Measurements from ENCODE around the gene PCBP3. TPM values are rescaled to one million over a fixed set of nuclear protein-coding genes. Genes with fewer than 3 reads are reported as not detected.

PCBP3 gene
- total and polyA plus RNA-seq, 4 donors = 0.36 to 1.6 (median 0.42) TPM

GRCh38 chr21:45753445-45753844 lies 109.9 kb downstream of the PCBP3 start (continued):
- TF ChIP-seq CTCF (IDR thresholded peaks at IDR 0.05; ENCODE audit: low read depth, low read length, missing input control) = no peak
- no peak for TF ChIP-seq RXRA (IDR thresholded peaks at IDR 0.05)
- no peak for TF ChIP-seq JUND (IDR thresholded peaks at IDR 0.05)
- no peak for TF ChIP-seq EGR1 (IDR thresholded peaks at IDR 0.05; ENCODE audit: low read depth in 2 of 2)

- WGBS = 44% methylated on average over 1 of the region's 1 CpG
- Histone ChIP-seq H3K9me3 (ENCODE audit: control insufficient read depth in 4 of 4, low read length in 3 of 4) (peaks cover 0 to 6% (median 1%) of the 10 kb centered on the region in 4 donors), H3K4me3 (ENCODE audit: low read depth in 1 of 3, low read length in 3 of 3) (no peak overlapping the region), H3K4me1 (ENCODE audit: control insufficient read depth in 4 of 4, insufficient read depth in 4 of 4, low read length in 3 of 4) (no peaks in the 10 kb centered on the region), H3K36me3 (ENCODE audit: control insufficient read depth in 4 of 4, insufficient read depth in 3 of 4, low read depth in 1 of 4, low read length in 3 of 4) (no peaks in the 10 kb centered on the region), H3K27me3 (ENCODE audit: control insufficient read depth in 4 of 4, insufficient read depth in 4 of 4, low read length in 3 of 4) (peaks cover 0 to 3% (median under 1%) of the 10 kb centered on the region in 4 donors), H3K27ac (ENCODE audit: low read depth in 1 of 2, low read length in 2 of 2) (no peak overlapping the region), H3K9ac (ENCODE audit: low read depth in 1 of 2, low read length in 2 of 2) (no peak overlapping the region)
- DNase-seq (ENCODE audit: low spot score) = no peak
- no peak for TF ChIP-seq NR2F2 (IDR thresholded peaks at IDR 0.05)
- no peak for TF ChIP-seq EGR1 (IDR thresholded peaks at IDR 0.05; ENCODE audit: low read depth in 2 of 2)
- TF ChIP-seq HNF4G (IDR thresholded peaks at IDR 0.05) = no peak
- no peak for TF ChIP-seq CTCF (IDR thresholded peaks at IDR 0.05; ENCODE audit: low read depth, low read length, missing input control)
- no peak for TF ChIP-seq JUND (IDR thresholded peaks at IDR 0.05)
- TF ChIP-seq ZBTB33 (IDR thresholded peaks at IDR 0.05) = no peak
- TF ChIP-seq RAD21 (IDR thresholded peaks at IDR 0.05) = no peak
- TF ChIP-seq ATF3 (IDR thresholded peaks at IDR 0.05) = no peak
- TF ChIP-seq GABPA (IDR thresholded peaks at IDR 0.05 in 1 of 2, conservative IDR thresholded peaks at IDR 0.05 in 1 of 2) = no peak
- no peak for TF ChIP-seq FOXA1 (IDR thresholded peaks at IDR 0.05)
- TF ChIP-seq RXRA (IDR thresholded peaks at IDR 0.05) = no peak
- TF ChIP-seq YY1 (IDR thresholded peaks at IDR 0.05) = no peak
- TF ChIP-seq TAF1 (conservative IDR thresholded peaks at IDR 0.05) = no peak
- no peak for TF ChIP-seq FOXA2 (IDR thresholded peaks at IDR 0.05)
- no peak for TF ChIP-seq HNF4A (conservative IDR thresholded peaks at IDR 0.05)
- no peak for TF ChIP-seq REST (IDR thresholded peaks at IDR 0.05)
Measured at GRCh38 chr21:45756029-45756428, 112.5 kb downstream of the PCBP3 start.
